ENCODE data around the gene AZIN2.
"Not testable (repeated sequence)": the region's sequence is repeated elsewhere in the genome, so short reads cannot be mapped to it uniquely, and the experiment has no call there.

AZIN2 gene

GRCh38 chr1:33096363-33097005, 15.5 kb downstream of the AZIN2 start:
- DNase-seq = no peak

DNA sequence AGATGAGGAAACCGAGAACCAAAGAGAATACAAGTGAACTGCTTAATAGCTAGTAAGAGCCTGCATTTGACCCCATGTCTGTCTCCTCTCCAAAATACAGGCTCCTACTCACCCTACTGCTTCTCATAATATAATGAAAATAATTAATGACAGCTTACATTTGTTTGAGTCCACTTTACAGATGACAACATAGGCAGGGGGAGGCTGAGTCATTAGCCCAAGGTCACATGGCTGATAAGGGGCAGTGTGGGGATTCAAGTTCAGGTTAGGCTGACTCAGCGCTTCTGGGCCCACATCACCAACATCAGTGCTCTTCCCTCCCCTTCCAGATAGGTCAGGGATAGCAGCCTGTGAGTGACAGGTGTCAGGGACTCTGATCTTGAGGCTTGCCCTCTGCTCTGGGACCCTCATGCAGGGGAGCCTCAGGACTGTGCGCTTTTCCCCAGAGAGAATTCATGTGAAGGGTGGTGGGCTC, 16.2 kb downstream of the AZIN2 start:
- DNase-seq = no peak

- DNase-seq = no peak
Measured at GRCh38 chr1:33097762-33098161, 16.8 kb downstream of the AZIN2 start.

GRCh38 chr1:33098371-33098770, 17.4 kb downstream of the AZIN2 start:
- no peak for DNase-seq

GRCh38 chr1:33099290-33100118, 18.6 kb downstream of the AZIN2 start:
- DNase-seq = peak; percentile 49 to 55

DNA sequence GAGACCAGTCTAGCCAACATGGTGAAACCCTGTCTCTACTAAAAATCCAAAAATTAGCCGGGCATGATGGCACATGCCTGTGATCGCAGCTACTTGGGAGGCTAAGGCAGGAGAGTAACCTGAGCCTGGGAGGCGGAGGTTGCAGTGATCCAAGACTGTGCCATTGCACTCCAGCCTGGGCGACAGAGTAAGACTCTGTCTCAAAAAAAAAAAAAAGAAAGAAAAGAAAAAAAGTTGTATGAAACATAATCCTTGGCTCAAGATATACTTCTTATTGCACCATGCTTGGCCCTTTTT, 19.1 kb downstream of the AZIN2 start:
- DNase-seq = not testable (repeated sequence)

- DNase-seq = no peak
Measured at GRCh38 chr1:33110477-33110876, 29.5 kb downstream of the AZIN2 start.

DNA sequence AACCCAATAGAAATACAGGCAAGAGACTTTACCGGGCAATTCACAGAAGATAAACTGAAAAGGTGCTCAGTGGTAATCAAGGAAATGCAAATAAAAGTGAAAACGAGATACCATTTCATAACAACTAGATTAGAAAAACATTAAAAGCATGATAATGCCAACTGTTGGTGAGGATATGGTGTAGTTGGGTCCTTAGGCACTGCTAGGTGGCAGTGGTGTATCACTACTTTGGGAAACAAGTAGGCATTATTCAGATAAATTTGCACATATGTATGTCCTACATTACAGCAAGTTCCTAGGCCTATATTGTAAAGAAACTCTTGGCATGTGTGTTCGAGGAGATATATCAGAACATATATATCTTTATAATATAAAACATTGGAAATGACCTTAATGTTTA, 31.0 kb downstream of the AZIN2 start:
- DNase-seq = no peak

- DNase-seq = no peak
Measured at GRCh38 chr1:33117440-33118085, 36.6 kb downstream of the AZIN2 start.

- no peak for DNase-seq
Measured at GRCh38 chr1:33118274-33118673, 37.3 kb downstream of the AZIN2 start.

DNA sequence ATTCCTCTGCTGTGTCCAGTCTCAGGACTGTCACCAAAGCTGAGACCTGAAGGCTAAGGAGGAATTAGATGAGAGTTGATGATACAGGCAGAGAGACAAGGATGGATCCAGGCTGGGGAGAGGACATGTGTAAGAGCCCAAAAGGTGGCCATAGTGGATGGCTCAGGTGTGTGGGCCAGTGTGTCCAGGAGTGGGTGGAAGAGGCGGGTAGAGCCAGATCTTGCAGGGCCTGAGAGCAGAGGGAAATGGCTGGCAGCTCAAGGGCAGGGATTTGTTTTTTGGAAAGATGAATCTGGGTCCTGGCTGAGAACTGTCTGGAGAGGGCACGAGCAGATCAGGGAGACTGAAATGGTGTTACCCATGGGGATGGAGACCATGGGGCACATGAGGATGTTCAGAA, 38.1 kb downstream of the AZIN2 start:
- DNase-seq = no peak

DNA sequence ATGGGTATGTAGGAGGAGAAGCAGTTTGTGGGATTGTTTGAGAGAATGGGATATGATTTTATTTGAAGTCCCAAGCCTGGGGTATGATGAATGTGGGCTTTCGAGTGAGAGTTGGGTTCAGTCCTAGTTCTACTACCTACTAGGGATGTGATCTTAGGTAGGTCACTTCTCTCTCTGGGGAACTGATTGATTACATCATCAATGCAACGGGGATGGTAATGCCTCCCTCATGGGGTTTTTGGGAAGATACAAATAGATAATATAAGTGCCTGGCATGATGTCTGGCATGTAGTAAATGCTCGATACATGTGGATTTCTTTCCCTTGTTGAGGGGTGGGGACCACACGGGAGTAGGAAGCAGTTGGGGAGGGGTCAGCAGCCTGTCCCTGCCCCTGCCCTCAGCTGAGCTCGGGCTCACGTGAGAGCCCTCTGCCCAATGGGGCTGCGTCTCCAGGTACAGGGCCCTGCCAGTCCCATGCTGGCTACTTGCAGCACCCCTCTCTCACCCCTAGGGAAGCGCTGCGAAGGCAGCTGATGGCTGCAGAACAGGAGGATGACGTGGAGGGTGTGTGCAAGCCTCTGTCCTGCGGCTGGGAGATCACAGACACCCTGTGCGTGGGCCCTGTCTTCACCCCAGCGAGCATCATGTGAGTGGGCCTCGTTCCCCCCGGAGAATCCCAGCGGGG, 38.7 kb downstream of the AZIN2 start:
- no peak for DNase-seq

DNA sequence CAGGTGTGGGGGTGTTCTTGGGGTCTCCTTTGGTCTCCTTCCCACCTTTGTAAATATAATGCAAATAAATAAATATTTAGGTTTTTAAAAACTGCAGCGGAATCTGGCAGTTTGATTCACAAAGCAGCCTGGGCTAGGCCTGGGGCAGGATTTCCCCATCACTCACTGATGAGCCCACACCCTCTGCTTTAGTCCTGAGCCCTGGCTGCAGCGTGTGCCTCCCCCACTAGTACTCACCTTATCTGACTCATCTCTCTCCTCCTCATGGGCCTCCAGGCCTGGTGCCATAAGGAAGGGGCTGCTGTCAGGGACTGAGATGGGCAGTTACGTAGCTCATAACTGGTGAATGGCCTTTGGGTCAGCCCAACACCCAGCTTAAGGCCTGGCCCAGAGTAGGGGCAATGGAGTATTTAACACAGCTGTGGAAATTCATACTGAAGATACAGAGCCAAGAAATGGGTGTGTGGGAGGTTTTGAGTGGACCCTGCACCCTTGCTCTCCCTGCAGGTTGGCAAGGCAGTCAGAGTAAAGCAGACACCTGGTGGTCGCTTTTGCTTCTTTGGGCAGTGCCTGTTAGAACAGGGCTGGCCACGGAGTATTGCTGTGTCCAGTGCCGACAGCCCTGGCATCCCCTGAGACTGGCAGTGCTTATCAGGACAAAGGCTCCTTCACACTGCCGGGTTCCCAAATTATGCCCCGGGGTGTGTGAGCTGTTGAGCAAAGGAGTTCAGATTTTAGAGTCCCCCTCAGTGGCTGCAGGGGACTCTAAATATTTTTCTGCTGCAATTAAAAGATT, 39.7 kb downstream of the AZIN2 start:
- DNase-seq = no peak

DNA sequence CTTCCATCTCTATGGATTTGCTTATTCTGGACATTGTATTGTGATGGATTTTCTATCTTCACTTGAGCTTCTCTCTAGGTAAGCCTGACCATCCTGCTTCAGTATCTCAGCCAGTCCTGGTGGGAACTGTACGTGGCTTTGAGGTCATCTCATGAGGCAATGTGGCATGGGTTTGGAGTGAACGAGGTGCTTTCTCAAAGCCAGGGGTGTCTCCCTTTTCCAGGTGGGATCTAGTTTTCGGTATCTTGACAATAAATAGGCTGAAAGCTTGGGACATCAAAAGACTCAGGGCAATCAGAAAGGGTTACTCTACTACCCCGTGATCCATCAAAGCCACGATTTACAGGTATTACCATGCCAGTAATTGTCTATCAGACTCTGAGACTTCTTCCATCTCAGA, 40.8 kb downstream of the AZIN2 start:
- DNase-seq = no peak

GRCh38 chr1:33122483-33123178, 41.7 kb downstream of the AZIN2 start:
- no peak for DNase-seq

DNA sequence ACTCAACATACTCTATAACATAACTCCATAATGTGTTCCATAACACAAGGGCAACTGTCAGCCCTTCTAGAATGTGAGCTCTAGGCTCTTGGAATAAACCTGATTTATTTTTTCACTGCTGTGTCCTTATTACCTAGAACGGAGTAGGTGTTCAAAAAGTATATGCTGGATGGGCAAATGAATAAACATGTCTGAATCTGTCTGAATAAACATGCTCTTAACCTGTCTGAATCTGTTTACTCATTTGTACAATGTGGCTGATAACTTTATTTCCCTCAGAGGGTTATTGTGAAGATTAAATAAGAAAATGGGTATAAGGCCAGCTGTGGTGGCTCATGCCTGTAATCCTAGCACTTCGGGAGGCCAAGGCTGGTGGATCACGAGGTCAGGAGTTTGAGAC, 42.3 kb downstream of the AZIN2 start:
- no peak for DNase-seq

DNA sequence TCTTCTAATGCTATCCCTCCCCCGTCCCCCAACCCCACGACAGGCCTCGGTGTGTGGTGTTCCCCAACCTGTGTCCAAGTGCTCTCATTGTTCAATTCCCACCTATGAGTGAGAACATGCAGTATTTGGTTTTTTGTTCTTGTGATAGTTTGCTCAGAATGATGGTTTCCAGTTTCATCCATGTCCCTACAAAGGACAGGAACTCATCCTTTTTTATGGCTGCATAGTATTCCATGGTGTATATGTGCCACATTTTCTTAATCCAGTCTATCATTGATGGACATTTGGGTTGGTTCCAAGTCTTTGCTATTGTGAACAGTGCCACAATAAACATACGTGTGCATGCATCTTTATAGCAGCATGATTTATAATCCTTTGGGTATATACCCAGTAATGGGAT, 43.7 kb downstream of the AZIN2 start:
- DNase-seq = not testable (repeated sequence)

GRCh38 chr1:33126411-33127000, 45.6 kb downstream of the AZIN2 start:
- DNase-seq = no peak

GRCh38 chr1:33127001-33127823, 46.3 kb downstream of the AZIN2 start:
- DNase-seq = peak; percentile 98 to 99

DNA sequence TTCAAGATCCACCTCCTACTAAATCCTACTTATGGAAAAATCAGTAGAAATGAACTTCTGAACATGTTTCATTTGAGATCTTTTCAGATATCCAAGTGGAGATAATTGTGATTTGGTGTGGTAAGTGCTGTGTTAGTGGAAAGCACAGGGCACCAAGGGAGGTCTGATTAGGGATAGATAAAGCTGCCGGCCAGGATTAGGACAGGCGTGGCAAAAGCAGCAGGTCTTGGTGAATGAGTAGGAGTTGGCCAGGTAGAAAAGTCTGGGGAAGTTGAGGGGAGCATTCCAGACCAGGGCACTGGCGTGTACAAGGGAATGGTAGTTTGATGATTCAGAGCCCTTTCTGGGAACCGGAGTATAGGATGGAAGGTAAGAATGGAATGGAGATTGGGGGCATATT, 47.8 kb downstream of the AZIN2 start:
- no peak for DNase-seq

DNA sequence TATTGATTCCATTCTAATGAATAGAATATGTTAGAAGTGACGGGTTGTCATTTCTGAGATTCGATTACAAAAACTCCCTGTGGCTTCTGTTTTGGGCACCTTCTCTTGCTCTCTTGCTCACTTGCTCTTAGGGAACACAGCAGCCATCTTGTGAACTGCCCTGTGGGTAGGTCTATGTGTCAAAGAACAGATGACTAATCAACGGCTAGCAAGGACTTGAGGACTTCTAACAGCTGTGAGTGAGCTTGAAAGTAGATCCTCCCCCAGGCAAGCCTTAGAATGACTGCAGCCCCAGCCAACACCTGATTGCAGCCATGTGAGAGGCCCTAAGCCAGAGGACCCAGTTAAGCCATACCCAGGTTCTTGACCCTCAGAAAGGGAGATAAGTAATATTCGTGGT, 49.3 kb downstream of the AZIN2 start:
- no peak for DNase-seq
